ENCODE results near the gene DYSF.

- TF ChIP-seq EZH2phosphoT487 (IDR thresholded peaks at IDR 0.05; ENCODE audit: borderline replicate concordance, low read length) (no peak), CTCF (IDR thresholded peaks at IDR 0.05; ENCODE audit: low read depth, low read length, poor library complexity, severe bottlenecking) (no peak)
Measured at GRCh38 chr2:71483246-71483645, 29.9 kb downstream of the DYSF start.
